CD4-positive, alpha-beta T cell treated with Interleukin-15 for 4 hours (primary cell): ENCODE data around the gene ACVR1B.

Experiments used
- DNase-seq: peaks from one replicate; pipeline ENCODE4 v3.0.0-alpha.2; 2020; ENCODE audit warnings: low spot score

ACVR1B gene

GRCh38 chr12:51951199-51951842, at the start of gene ACVR1B:
Gene ACVR1B, plus strand, starts transcription at chr12:51951699. Its CDS starts 45 bp downstream, at chr12:51951744.
- DNase-seq, result peak; percentile 88

DNA sequence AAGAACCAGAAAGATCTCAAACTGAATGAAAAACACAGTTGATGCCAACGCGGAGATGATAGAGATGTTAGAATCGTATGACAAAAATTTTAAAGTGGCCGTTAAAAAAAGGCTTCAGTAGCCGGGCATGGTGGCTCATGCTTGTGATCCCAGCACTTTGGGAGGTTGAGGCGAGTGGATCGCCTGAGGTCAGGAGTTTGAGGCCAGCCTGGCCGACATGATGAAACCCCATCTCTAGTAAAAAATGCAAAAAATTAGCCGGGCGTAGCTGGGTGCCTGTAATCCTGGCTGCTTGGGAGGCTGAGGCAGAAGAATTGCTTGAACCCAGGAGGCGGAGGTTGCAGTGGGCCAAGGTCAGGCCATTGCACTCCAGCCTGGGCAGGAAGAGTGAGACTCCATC, 49.6 kb upstream of the ACVR1B start:
- DNase-seq, result no peak

DNA sequence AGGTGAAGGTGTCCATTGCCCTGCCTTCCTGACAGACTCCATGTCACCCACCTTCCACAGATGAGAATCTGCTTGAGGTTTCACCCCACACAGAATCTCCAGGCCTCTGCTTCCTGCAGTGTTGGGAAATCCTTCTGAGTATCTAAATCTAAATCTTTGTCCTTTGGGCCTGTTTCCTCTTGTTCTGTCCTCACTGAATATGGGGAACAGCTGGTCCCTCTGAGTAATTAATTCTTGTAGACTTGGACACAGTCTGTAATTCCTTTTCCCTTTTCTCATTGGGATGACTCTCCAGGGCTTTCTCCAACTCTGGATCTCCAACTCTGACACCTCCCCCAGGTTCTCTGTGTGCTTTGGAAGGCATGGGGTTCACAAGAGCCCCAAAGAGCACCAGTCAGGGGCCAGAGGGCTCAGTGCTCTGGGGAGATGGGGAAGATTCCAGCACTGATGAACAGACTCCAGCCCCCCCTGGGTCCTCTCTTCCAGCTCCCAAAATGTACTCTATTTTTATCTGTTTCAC, 46.5 kb upstream of the ACVR1B start:
- DNase-seq, result no peak

- DNase-seq, result no peak
Observed at GRCh38 chr12:51905471-51906429, 45.7 kb upstream of the ACVR1B start.

GRCh38 chr12:51906430-51907082, 44.9 kb upstream of the ACVR1B start:
- no peak for DNase-seq

DNA sequence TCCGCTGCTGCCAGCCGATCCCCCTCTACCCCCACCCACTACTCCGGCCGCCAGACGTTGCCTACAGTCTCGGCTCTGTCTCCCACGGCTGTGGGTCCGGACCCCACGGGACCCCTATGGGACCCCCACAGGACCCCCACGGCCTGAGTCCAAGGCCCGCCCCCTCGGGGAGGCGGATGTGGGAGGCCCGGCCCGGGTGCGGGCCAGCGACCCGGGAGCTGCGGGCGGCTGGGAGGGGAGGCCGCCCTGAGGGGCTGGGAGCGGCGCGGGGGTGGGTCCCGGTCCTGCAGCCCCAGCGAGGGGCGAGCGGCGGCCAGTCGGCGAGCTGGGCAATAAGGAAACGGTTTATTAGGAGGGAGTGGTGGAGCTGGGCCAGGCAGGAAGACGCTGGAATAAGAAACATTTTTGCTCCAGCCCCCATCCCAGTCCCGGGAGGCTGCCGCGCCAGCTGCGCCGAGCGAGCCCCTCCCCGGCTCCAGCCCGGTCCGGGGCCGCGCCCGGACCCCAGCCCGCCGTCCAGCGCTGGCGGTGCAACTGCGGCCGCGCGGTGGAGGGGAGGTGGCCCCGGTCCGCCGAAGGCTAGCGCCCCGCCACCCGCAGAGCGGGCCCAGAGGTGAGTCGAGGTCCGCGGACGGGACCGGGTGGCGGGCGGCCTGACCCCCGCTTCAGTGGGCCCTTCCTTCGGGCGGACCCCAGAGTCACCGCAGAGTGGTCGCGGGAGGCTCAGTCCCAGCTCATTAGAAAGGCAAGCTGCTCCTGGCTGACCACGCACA, 44.2 kb upstream of the ACVR1B start, which contains the start of gene ACVRL1:
Gene ACVRL1, plus strand, starts transcription at position 422 of the 773 bp plus-strand sequence. CDS start 4,971 bp downstream, outside the sequence.
- no peak for DNase-seq

GRCh38 chr12:51907856-51908425, 43.6 kb upstream of the ACVR1B start:
- no peak for DNase-seq

GRCh38 chr12:51908876-51909592, 42.5 kb upstream of the ACVR1B start:
- no peak for DNase-seq

DNA sequence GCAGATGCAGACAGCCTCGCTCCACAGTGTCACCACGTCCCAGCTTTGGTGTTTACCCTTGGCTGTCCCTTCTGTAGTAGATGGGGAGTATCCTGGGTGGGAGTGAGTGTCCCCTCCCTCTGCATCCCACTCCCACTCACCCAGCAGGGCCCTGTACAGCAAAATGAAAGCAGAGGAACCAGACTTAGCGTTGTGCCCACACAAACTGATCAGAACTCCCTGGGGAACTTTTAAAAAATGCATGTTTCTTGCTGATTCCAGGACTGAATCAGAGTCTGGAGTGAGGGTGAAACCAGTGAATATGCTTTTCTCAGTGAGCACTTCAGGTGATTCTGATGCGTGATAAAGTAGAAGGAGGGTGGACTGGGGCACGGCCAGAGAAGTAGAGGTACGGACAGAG, 41.3 kb upstream of the ACVR1B start:
- no peak for DNase-seq

DNA sequence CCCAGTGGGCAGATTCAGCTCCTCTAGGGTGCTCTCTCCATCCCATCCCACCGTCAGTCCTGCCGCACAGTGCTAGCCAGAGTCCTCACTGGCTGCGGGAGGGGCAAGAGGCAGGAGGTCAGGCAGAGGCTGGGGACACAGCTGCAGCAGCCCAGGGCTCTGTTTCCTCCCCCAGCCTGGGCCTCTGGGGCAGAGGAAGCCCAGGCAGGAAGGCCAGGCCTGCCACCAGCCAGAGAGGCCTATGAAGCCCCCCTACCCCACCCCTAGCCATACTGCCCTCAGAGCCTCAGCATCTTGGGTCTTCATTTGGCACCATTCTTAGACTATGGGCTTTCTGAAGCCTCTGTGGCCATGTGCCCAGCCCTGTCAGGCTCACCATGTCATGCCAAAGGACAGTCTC, 40.8 kb upstream of the ACVR1B start:
- DNase-seq, result no peak

GRCh38 chr12:51911307-51911706, 40.2 kb upstream of the ACVR1B start:
- DNase-seq, result no peak

DNA sequence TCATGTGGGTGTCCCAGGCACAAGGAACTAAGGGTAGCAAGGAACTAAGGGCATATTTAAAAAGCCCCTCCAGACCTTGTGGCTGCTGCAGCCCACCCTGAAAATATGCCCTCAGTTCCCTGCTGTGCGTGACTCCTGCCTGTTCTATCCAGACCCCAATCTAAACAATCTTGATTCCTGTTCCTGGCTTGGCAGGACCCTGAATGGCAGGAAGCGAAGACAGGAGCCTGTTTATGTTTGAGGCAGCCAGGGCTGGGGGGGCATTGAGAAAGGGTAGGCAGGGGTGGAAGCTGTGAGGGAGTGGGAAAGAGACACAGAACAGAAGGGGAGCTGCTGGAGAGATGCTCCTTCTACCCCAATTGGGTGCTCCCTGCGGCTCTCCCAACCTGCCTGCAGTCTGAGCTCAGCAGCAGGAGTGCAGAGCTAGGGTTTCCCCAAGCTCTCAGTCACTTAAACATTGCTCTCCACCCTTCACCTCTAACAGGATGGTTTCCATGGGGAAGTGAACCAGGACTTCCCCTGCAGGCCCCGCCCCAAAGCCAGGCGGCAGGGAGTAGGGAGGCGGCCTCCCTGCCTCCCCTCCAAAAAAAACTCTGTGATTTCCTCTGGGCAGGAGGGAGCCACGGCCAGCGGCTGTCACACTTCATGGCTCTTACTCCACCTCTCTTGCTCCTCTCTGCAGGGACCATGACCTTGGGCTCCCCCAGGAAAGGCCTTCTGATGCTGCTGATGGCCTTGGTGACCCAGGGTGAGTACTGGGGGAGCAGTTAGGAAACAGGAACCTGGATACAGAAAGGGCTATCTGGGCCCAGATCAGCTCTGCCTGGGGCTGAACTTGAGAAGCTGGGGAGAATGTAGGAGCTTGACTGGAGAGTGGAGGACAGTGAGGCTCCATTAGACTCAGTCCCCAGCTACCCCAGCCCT, 39.4 kb upstream of the ACVR1B start:
- DNase-seq, result no peak

DNA sequence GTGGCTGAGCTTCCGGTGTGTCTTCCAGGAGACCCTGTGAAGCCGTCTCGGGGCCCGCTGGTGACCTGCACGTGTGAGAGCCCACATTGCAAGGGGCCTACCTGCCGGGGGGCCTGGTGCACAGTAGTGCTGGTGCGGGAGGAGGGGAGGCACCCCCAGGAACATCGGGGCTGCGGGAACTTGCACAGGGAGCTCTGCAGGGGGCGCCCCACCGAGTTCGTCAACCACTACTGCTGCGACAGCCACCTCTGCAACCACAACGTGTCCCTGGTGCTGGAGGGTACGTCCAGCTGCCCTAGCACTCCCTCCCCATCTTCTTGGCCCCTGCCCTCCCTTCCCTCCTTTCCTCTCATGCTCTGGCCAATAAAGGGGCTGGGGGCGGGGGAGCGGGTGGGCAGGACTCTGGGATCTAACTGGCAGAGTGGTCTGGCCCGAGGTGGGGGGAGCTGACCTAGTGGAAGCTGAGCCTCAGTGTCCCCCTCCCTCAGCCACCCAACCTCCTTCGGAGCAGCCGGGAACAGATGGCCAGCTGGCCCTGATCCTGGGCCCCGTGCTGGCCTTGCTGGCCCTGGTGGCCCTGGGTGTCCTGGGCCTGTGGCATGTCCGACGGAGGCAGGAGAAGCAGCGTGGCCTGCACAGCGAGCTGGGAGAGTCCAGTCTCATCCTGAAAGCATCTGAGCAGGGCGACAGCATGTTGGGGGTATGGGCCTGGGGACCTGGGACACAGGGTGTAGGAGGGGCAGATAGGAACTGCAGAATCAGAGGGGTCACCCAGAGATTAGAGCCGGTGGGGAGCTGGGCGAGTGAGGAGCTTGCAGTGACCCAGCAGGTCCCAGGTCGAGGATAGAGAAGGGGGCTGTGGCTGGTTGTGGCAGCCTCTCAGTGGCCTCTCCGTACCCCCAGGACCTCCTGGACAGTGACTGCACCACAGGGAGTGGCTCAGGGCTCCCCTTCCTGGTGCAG, 38.1 kb upstream of the ACVR1B start:
- no peak for DNase-seq

GRCh38 chr12:51914034-51914923, 37.2 kb upstream of the ACVR1B start:
- DNase-seq, result no peak

GRCh38 chr12:51915003-51915625, 36.4 kb upstream of the ACVR1B start:
- no peak for DNase-seq

GRCh38 chr12:51915951-51916350, 35.5 kb upstream of the ACVR1B start:
- DNase-seq, result no peak
